GM12878 (cell line): ENCODE data around the gene PPM1E. TPM values are rescaled to one million over a fixed set of nuclear protein-coding genes. Genes with fewer than 3 reads are reported as not detected.

Experiments used
- ATAC-seq: fragments of 200-7000 bp; cut with Tn5 transposase; 3 replicates; pipeline ENCODE4 v1.9.1; 2020; ENCODE audit warnings: mild to moderate bottlenecking, moderate library complexity
- BruUV-seq: library from RNA; stranded (reverse); fragments of 400-500 nt; replicated peaks from 2 replicates; lab custom pipeline; 2021; lab: Mats Ljungman, UMichigan
- CTCF ChIA-PET: fragments of 300-600 bp; sonication (Branson Sonifier 250); formaldehyde crosslinking; extraction: SDS; loops from one replicate; lab custom pipeline; 2021; ENCODE audit warnings: inconsistent platforms; lab: Yijun Ruan, JAX
- POLR2A ChIA-PET: fragments of 350-600 bp; formaldehyde crosslinking; extraction: SDS; loops from one replicate; lab custom pipeline; 2021; ENCODE audit warnings: inconsistent platforms; lab: Charles Lee
- RAD21 ChIA-PET: fragments of 300-600 bp; sonication (Branson Sonifier 250); formaldehyde crosslinking; loops from one replicate; lab custom pipeline; 2023; ENCODE audit warnings: antibody characterized with exemption; ENCODE audit not compliant: unreplicated experiment; lab: Charles Lee
- SMC1A ChIA-PET: fragments of 300-600 bp; sonication (Branson Sonifier 250); formaldehyde crosslinking; loops from one replicate; lab custom pipeline; 2023; ENCODE audit not compliant: unreplicated experiment, uncharacterized antibody; lab: Charles Lee
- DNase-seq: peaks from one replicate; pipeline ENCODE4 v3.0.0-alpha.2; 2011; ENCODE audit warnings: low read depth, low spot score
- FAIRE-seq: peaks from 3 replicates; lab custom pipeline; 2011; peaks lifted over from hg19 to GRCh38; lab: Jason Lieb, UNC
- H2AFZ ChIP-seq: 2 replicates; pipeline ENCODE4 v1.6.0; 2011; ENCODE audit warnings: low read depth, low read length, control low read depth; ENCODE audit not compliant: control insufficient read depth
- H3K27ac ChIP-seq: 2 replicates; pipeline ENCODE4 v1.5.1; 2011; ENCODE audit warnings: control low read depth; ENCODE audit not compliant: control insufficient read depth, insufficient read depth
- H3K27me3 ChIP-seq, 2 experiments: replicated peaks in 1 of 2; 2 replicates each; pipeline versions ENCODE4 v1.6.0 to v1.6.1; 2011; ENCODE audit warnings: low read length in 1 of 2; ENCODE audit not compliant: control insufficient read depth in 2 of 2, insufficient read depth in 2 of 2
- H3K36me3 ChIP-seq, 2 experiments: 2 replicates each; pipeline ENCODE4 v1.5.1; 2011; ENCODE audit warnings: low read length in 1 of 2; ENCODE audit not compliant: control insufficient read depth in 2 of 2, insufficient read depth in 2 of 2
- H3K4me1 ChIP-seq: 2 replicates; pipeline ENCODE4 v1.6.1; 2011; ENCODE audit warnings: mild to moderate bottlenecking, low read length, moderate library complexity, mixed read lengths; ENCODE audit not compliant: control insufficient read depth, insufficient read depth
- H3K4me2 ChIP-seq: 2 replicates; pipeline ENCODE4 v1.6.0; 2011; ENCODE audit warnings: control low read depth; ENCODE audit not compliant: control insufficient read depth, insufficient read depth
- H3K4me3 ChIP-seq: fragments of 200-600 bp; sonication (generic); 2 replicates; pipeline ENCODE4 v1.5.1; 2016
- H3K79me2 ChIP-seq: 2 replicates; pipeline ENCODE4 v1.6.0; 2011; ENCODE audit warnings: low read length; ENCODE audit not compliant: control insufficient read depth, insufficient read depth
- H3K9ac ChIP-seq: 2 replicates; pipeline ENCODE4 v1.8.0; 2011; ENCODE audit warnings: low read length, control low read depth, mixed read lengths; ENCODE audit not compliant: control insufficient read depth, insufficient read depth
- H3K9me3 ChIP-seq: replicated peaks from 3 replicates; pipeline ENCODE4 v1.5.1; 2011; ENCODE audit warnings: mild to moderate bottlenecking, low read length; ENCODE audit not compliant: control insufficient read depth, insufficient read depth
- H4K20me1 ChIP-seq: 2 replicates; pipeline ENCODE4 v1.6.0; 2011; ENCODE audit not compliant: control insufficient read depth, insufficient read depth
- GABPA ChIP-seq: IDR thresholded peaks from 2 replicates; pipeline ENCODE4 v1.6.1; 2014; ENCODE audit warnings: antibody characterized with exemption, low read depth, mild to moderate bottlenecking, inconsistent platforms
- IRF4 ChIP-seq: IDR thresholded peaks from 2 replicates; pipeline ENCODE4 v1.6.1; 2011; ENCODE audit warnings: low read depth, low read length
- NFYA ChIP-seq: IDR thresholded peaks from 2 replicates; pipeline ENCODE4 v1.6.1; 2011; ENCODE audit warnings: low read depth, mild to moderate bottlenecking, low read length, improper control_type of control experiment, borderline replicate concordance
- PAX5 ChIP-seq: IDR thresholded peaks from 2 replicates; pipeline ENCODE4 v1.6.1; 2011; ENCODE audit warnings: low read depth, low read length, borderline replicate concordance
- POU2F2 ChIP-seq: IDR thresholded peaks from 3 replicates; pipeline ENCODE4 v1.6.1; 2011; ENCODE audit warnings: low read depth, mild to moderate bottlenecking, low read length, borderline replicate concordance
- USF2 ChIP-seq: IDR thresholded peaks from 2 replicates; pipeline ENCODE4 v1.6.1; 2011; ENCODE audit warnings: low read depth, low read length, improper control_type of control experiment, borderline replicate concordance
- ZBED1 ChIP-seq: IDR thresholded peaks from 2 replicates; pipeline ENCODE4 v1.6.1; 2016; ENCODE audit warnings: borderline replicate concordance
- ZNF207 ChIP-seq: fragments of 450-650 bp; IDR thresholded peaks from 2 replicates; pipeline ENCODE4 v1.6.1; 2014; ENCODE audit warnings: antibody characterized with exemption, mild to moderate bottlenecking, borderline replicate concordance
- ZNF622 ChIP-seq: fragments of 450-650 bp; IDR thresholded peaks from 2 replicates; pipeline ENCODE4 v1.6.1; 2017; ENCODE audit warnings: mild to moderate bottlenecking, inconsistent platforms
- WGBS: methylation state at CpG from one replicate; pipeline ENCODE4 v1.1.6; 2016; ENCODE audit warnings: low lambda C conversion rate; ENCODE audit not compliant: insufficient replicate concordance, insufficient coverage; ENCODE audit errors: missing lambda C conversion rate; 5-methylcytosine and 5-hydroxymethylcytosine counted together
- in situ Hi-C: fragments of 300-500 bp; cut with MboI; formaldehyde crosslinking; loops from 9 replicates; pipeline ENCODE4 v1.14.3; 2018; ENCODE audit warnings: mixed read lengths
- intact Hi-C: fragments of 100-400 bp; cut with micrococcal nuclease; formaldehyde crosslinking; loops from one replicate; pipeline ENCODE4 v1.14.2; 2022; ENCODE audit not compliant: unreplicated experiment
- polyA plus RNA-seq, 11 experiments: library from polyadenylated mRNA; depleted of rRNA in 4 of 11; unstranded in 6 of 11; stranded (reverse) in 5 of 11; fragments of >200 nt; fragmentation: Nextera tagmentation in 4 of 11; fragmentation: Illumina TruSeq in 1 of 11; extraction: Ambion mirVana in 4 of 11; extraction: Trizol in 1 of 11; gene quantifications; 1 replicate in 1 of 11; 2 replicates in 10 of 11; pipeline versions ENCODE4 v1.2.1 to v1.2.3, GENCODE V29; 2011 to 2016; ENCODE audit warnings: inconsistent platforms in 2 of 11, missing spikeins in 2 of 11, low read depth in 1 of 11
- total RNA-seq, 4 experiments: library from RNA; depleted of rRNA in 3 of 4; stranded (reverse); fragments of >200 nt in 3 of 4; fragmentation: Illumina TruSeq in 1 of 4; extraction: Trizol in 1 of 4; gene quantifications; 2 replicates each; pipeline versions ENCODE4 v1.2.1 to v1.2.3, GENCODE V29; 2013 to 2021
- TF ChIP-seq, protein P1 (sequence below): fragments of 450-650 bp; IDR thresholded peaks from 2 replicates; pipeline ENCODE4 v1.6.1; 2018; ENCODE audit warnings: borderline replicate concordance, mild to moderate bottlenecking; ENCODE audit not compliant: partially characterized antibody
- TF ChIP-seq, protein P2 (sequence below): IDR thresholded peaks from 2 replicates; pipeline ENCODE4 v1.6.1; 2011; ENCODE audit warnings: mild to moderate bottlenecking, low read depth, low read length, moderate library complexity; ENCODE audit not compliant: insufficient replicate concordance

Gene PPM1E
- total and polyA plus RNA-seq, 10 of the 15 experiments (the other 5 are each of a cell fraction or from before 2014, with no cell fraction given), result 0.07 to 0.28 (median 0.16) TPM

DNA sequence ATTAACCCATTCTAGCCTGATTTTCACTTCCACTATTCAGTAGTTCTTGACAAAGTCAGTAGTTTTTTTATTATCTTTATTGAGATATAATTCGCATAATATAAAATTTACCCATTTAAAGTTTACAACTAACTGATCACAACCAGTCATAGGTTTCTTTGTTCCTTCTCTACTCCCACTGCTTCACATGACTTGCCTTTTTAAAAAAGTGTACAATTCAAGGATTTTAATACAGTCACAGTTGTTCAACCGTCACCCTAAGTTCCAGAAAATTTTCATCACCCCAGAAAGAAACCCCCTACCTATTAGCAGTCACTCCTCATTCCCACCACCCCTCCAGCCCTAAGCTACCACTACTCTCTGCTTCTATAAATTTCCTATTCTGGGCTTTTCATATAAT lies 188.5 kb downstream of the PPM1E start:
- no TSS peak for BruUV-seq
- no peak for FAIRE-seq
- ChIA-PET SMC1A (no interaction called here), CTCF (interaction anchor here (0.6 kb wide), 1 partner anchor 358 kb away, joined by 3 read pairs; no protein-coding TSS in a partner anchor), POLR2A (no interaction called here), RAD21 (interaction anchor here (1.2 kb wide), 1 partner anchor 28 kb away, joined by 3 read pairs; no protein-coding TSS in a partner anchor)
- no peak overlapping the region for H3K4me2 ChIP-seq
- 44% methylated on average over 2 of the region's 2 CpGs for WGBS
- H3K79me2 ChIP-seq, result no peaks in the 10 kb centered on the region
- H3K27me3 ChIP-seq, result no peaks in the 10 kb centered on the region
- ATAC-seq, result no peak
- H4K20me1 ChIP-seq, result no peaks in the 10 kb centered on the region
- DNase-seq, result no peak
- in situ Hi-C loops (no loop called here), intact Hi-C loops (no loop called here)
- no peak overlapping the region for H3K4me3 ChIP-seq
- TF ChIP-seq IRF4, result no peak
- TF ChIP-seq ZNF622, result no peak
- no peak for TF ChIP-seq ZNF207
- TF ChIP-seq PAX5, result no peak
- no peak for TF ChIP-seq GABPA
- TF ChIP-seq POU2F2, result no peak
- TF ChIP-seq ZBED1, result no peak
- H2AFZ ChIP-seq, result no peak overlapping the region
- H3K9ac ChIP-seq, result no peak overlapping the region
- H3K4me1 ChIP-seq, result no peaks in the 10 kb centered on the region
- H3K36me3 ChIP-seq, result no peaks in the 10 kb centered on the region
- H3K27ac ChIP-seq, result no peak overlapping the region
- H3K9me3 ChIP-seq, result no peaks in the 10 kb centered on the region; the same call in 1 of the 3 replicates

DNA sequence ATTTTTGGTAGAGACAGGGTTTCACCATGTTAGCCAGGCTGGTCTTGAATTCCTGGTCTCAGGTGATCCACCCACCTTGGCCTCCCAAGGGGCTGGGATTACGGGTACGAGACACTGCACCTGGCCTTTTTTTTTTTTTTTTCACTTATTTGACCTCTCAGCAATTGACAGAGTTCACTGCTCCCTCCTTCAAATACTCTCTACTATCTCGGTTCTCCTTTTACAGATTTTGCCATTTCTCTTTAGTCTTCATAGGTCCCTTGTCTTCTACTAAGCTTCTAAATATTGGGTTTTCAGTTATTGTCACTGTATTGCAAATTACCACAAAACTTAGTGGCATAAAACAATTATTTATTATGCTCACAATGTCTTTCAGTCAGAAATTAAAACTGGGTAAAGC lies 191.8 kb downstream of the PPM1E start:
- ATAC-seq, result no peak
- Histone ChIP-seq H3K9ac (no peak overlapping the region), H3K4me1 (no peaks in the 10 kb centered on the region), H3K36me3 (no peaks in the 10 kb centered on the region), H3K27ac (no peak overlapping the region), H4K20me1 (no peaks in the 10 kb centered on the region), H3K4me3 (no peak overlapping the region), H2AFZ (no peak overlapping the region), H3K79me2 (no peaks in the 10 kb centered on the region), H3K27me3 (no peaks in the 10 kb centered on the region), H3K9me3 (peaks cover 4% of the 10 kb centered on the region), H3K4me2 (no peak overlapping the region)
- SMC1A ChIA-PET, result no interaction called here
- BruUV-seq, result no TSS peak
- no peak for FAIRE-seq
- POLR2A ChIA-PET, result no interaction called here
- RAD21 ChIA-PET, result no interaction called here
- no peak for DNase-seq
- CTCF ChIA-PET, result no interaction called here
- in situ Hi-C loops, result no loop called here
- intact Hi-C loops, result no loop called here
- 67% methylated on average over 3 of the region's 3 CpGs for WGBS
- TF ChIP-seq, protein P1, sequence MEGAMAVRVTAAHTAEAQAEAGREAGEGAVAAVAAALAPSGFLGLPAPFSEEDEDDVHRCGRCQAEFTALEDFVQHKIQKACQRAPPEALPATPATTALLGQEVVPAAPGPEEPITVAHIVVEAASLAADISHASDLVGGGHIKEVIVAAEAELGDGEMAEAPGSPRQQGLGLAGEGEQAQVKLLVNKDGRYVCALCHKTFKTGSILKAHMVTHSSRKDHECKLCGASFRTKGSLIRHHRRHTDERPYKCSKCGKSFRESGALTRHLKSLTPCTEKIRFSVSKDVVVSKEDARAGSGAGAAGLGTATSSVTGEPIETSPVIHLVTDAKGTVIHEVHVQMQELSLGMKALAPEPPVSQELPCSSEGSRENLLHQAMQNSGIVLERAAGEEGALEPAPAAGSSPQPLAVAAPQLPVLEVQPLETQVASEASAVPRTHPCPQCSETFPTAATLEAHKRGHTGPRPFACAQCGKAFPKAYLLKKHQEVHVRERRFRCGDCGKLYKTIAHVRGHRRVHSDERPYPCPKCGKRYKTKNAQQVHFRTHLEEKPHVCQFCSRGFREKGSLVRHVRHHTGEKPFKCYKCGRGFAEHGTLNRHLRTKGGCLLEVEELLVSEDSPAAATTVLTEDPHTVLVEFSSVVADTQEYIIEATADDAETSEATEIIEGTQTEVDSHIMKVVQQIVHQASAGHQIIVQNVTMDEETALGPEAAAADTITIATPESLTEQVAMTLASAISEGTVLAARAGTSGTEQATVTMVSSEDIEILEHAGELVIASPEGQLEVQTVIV, result no peak
- TF ChIP-seq NFYA (no peak), USF2 (no peak)
- TF ChIP-seq, protein P2, sequence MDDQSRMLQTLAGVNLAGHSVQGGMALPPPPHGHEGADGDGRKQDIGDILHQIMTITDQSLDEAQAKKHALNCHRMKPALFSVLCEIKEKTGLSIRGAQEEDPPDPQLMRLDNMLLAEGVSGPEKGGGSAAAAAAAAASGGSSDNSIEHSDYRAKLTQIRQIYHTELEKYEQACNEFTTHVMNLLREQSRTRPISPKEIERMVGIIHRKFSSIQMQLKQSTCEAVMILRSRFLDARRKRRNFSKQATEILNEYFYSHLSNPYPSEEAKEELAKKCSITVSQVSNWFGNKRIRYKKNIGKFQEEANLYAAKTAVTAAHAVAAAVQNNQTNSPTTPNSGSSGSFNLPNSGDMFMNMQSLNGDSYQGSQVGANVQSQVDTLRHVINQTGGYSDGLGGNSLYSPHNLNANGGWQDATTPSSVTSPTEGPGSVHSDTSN, result no peak
